NT2/D1 (cell line): ENCODE measurements around the gene FNIP1.

ENCODE experiments used
- SUZ12 ChIP-seq: IDR thresholded peaks from 2 replicates; pipeline ENCODE4 v1.6.1; 2011; ENCODE audit not compliant: insufficient read length, insufficient read depth; ENCODE audit errors: extremely low read depth
- YY1 ChIP-seq: IDR thresholded peaks from 2 replicates; pipeline ENCODE4 v1.6.1; 2011; ENCODE audit not compliant: insufficient read length, insufficient read depth
- ZNF274 ChIP-seq: IDR thresholded peaks from 2 replicates; pipeline ENCODE4 v1.6.1; 2011; ENCODE audit warnings: mild to moderate bottlenecking, low read depth, low read length

GRCh38 chr5:131745155-131745554 is 51.7 kb downstream of the FNIP1 start:
- no peak for TF ChIP-seq YY1
- TF ChIP-seq ZNF274: no peak
- no peak for TF ChIP-seq SUZ12
